Measurements from ENCODE around the gene DPF3. TPM values are rescaled to one million over a fixed set of nuclear protein-coding genes. Genes with fewer than 3 reads are reported as not detected.

The DPF3 gene
- total RNA-seq, 2 experiments from 2014 or later = 0.27 to 0.31 TPM

DNA sequence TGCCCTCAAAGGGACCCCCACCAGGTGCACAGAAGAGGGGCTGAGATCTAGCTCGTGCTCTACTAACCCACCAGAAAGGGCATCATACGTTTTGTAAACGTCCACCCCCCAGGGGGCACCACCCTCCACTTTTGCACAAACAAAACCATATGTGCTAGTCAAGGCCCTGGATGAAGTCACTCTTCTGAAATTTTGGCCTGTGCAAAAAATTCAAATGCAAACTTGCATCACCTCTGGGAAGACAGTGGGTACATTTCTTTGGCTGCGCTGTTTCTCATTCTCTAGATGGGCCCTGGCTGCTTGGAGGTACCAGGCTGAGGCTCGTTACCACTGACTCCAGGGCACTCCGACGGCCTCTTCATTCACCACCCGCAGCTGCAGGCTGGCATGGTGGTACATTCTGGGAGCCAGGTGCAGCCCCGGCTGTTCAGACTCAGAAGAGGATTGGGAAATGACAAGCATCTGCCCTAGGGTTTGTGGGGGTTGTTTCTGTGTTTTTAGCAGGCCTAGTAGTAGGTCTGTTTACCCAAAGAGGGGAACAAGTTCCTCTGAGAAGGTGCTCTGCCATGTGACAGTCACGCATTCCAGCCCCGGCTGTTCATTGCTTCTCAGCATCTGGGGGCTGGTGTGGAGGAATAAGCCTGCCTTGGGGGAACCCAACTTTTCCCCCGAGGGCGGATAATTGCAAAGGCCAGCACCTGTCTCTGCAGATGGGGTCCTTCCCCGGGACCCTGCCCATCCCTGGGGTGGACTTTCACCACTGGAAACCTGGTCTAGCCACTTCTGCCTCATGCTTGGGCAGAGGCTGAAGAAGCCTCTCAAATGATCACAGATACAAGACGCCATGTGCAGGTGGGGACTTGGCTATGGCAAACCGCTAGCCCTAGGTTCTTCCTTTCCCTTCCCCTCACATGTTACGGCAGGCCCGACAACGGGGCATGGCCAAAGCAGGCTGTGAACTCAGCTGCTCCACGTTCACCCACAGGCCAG, 147.6 kb downstream of the DPF3 start:
- Mint-ChIP-seq H3K36me3 (ENCODE audit: low read depth) (no peaks in the 10 kb centered on the region), H3K4me1 (ENCODE audit: low read depth) (no peaks in the 10 kb centered on the region), H3K4me3 (no peak overlapping the region), H3K27me3 (no peaks in the 10 kb centered on the region), H3K9me3 (peaks cover 5% of the 10 kb centered on the region), H3K27ac (no peak overlapping the region)
- TF ChIP-seq, protein P1, sequence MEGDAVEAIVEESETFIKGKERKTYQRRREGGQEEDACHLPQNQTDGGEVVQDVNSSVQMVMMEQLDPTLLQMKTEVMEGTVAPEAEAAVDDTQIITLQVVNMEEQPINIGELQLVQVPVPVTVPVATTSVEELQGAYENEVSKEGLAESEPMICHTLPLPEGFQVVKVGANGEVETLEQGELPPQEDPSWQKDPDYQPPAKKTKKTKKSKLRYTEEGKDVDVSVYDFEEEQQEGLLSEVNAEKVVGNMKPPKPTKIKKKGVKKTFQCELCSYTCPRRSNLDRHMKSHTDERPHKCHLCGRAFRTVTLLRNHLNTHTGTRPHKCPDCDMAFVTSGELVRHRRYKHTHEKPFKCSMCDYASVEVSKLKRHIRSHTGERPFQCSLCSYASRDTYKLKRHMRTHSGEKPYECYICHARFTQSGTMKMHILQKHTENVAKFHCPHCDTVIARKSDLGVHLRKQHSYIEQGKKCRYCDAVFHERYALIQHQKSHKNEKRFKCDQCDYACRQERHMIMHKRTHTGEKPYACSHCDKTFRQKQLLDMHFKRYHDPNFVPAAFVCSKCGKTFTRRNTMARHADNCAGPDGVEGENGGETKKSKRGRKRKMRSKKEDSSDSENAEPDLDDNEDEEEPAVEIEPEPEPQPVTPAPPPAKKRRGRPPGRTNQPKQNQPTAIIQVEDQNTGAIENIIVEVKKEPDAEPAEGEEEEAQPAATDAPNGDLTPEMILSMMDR (IDR thresholded peaks at IDR 0.05) = no peak
- H3K4me3 ChIP-seq (ENCODE audit: low read length) = no peak overlapping the region
- POLR2A ChIA-PET = no interaction called here
- CTCF ChIA-PET = no interaction called here
- H3K27me3 ChIP-seq (ENCODE audit: control insufficient read depth in 1 of 2, insufficient read depth in 2 of 2, low read length in 2 of 2) = no peaks in the 10 kb centered on the region
- H3K36me3 ChIP-seq (ENCODE audit: insufficient read depth, low read length) = no peaks in the 10 kb centered on the region
- H3K27ac ChIP-seq (ENCODE audit: low read depth in 1 of 2, low read length in 2 of 2) = no peak overlapping the region
- DNase-seq (no peak), ATAC-seq (ENCODE audit: poor library complexity) (no peak)
- H3K9me3 ChIP-seq (ENCODE audit: control insufficient read depth in 1 of 2, insufficient read depth in 1 of 2, low read length in 2 of 2) = peaks cover 0 to 7% of the 10 kb centered on the region in 2 experiments
- no peaks in the 10 kb centered on the region for H3K4me1 ChIP-seq (ENCODE audit: insufficient read depth, low read length)
- intact Hi-C loops (cut with DNase I, micrococcal nuclease) = no loop called here

DNA sequence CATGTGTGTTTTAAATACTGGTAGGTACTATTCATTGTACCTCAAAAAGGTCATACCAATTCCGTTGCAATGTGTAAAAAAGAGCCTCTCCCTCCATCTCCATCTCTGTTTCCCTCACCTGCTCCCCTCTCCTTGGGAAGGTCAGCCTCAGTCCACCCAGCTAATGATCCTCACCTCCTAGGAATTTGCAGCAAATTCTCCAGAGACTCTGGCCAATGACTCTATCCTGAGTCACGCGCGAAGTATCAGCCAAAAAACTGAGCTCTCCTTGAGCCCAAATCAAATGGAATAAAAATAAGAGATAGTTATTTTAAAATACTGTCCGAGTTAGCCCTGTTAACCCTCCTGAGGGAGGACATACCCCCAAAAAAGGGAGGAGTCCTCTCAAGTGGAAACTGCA, 148.4 kb downstream of the DPF3 start:
- Histone ChIP-seq H3K9me3 (ENCODE audit: control insufficient read depth in 1 of 2, insufficient read depth in 1 of 2, low read length in 2 of 2) (peaks cover 0 to 7% of the 10 kb centered on the region in 2 experiments), H3K4me3 (ENCODE audit: low read length) (no peak overlapping the region), H3K27ac (ENCODE audit: low read depth in 1 of 2, low read length in 2 of 2) (no peak overlapping the region), H3K36me3 (ENCODE audit: insufficient read depth, low read length) (no peaks in the 10 kb centered on the region), H3K27me3 (ENCODE audit: control insufficient read depth in 1 of 2, insufficient read depth in 2 of 2, low read length in 2 of 2) (no peaks in the 10 kb centered on the region), H3K4me1 (ENCODE audit: insufficient read depth, low read length) (no peaks in the 10 kb centered on the region)
- Mint-ChIP-seq H3K9me3 (peaks cover 5% of the 10 kb centered on the region), H3K27me3 (no peaks in the 10 kb centered on the region), H3K36me3 (ENCODE audit: low read depth) (no peaks in the 10 kb centered on the region), H3K27ac (no peak overlapping the region), H3K4me1 (ENCODE audit: low read depth) (no peaks in the 10 kb centered on the region), H3K4me3 (no peak overlapping the region)
- no peak for DNase-seq
- intact Hi-C loops (cut with DNase I, micrococcal nuclease) = no loop called here
- ChIA-PET POLR2A (no interaction called here), CTCF (no interaction called here)
- TF ChIP-seq, protein P1 (IDR thresholded peaks at IDR 0.05) = no peak
- ATAC-seq (ENCODE audit: poor library complexity) = no peak

DNA sequence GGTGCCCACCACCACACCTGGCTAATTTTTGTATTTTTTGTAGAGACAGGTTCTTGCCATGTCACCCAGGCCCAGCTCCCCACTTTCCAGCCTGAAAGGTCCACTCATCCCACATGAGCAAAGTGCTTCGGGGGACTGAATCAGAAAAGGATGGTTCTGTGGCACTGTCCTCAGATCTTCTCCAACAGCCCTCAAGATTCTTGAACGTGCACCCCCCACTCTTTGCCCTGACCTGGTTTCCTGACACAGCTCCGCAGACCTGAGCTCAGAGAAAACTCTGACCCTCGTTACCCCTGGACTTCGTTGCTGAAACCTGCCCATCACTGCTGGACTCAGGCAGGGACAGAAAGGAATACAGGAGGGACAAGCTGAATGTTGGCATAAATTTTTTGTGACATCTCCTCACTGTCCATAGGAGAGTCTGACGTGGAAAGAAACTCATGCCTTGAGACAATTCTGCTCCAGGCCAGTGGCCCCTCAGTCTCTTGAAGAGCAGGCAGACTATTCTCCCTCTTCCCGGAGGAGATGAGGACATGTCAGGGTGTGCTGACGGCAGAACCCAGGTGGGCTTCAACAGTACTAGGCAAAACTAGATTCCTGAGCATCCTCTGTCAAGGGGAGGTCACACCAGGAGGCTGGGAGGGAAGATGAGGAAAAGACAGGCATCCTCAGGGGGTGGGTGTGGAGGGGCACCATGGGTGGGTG, 149.3 kb downstream of the DPF3 start:
- no peaks in the 10 kb centered on the region for H3K27me3 ChIP-seq (ENCODE audit: control insufficient read depth in 1 of 2, insufficient read depth in 2 of 2, low read length in 2 of 2)
- ATAC-seq (ENCODE audit: poor library complexity) = no peak
- no peak overlapping the region for H3K4me3 ChIP-seq (ENCODE audit: low read length)
- Mint-ChIP-seq H3K9me3 (peaks cover 5% of the 10 kb centered on the region), H3K4me3 (no peak overlapping the region), H3K27ac (no peak overlapping the region), H3K4me1 (ENCODE audit: low read depth) (no peaks in the 10 kb centered on the region), H3K36me3 (ENCODE audit: low read depth) (no peaks in the 10 kb centered on the region), H3K27me3 (no peaks in the 10 kb centered on the region)
- ChIA-PET POLR2A (no interaction called here), CTCF (no interaction called here)
- H3K36me3 ChIP-seq (ENCODE audit: insufficient read depth, low read length) = no peaks in the 10 kb centered on the region
- intact Hi-C loops (cut with DNase I, micrococcal nuclease) = no loop called here
- TF ChIP-seq, protein P1 (IDR thresholded peaks at IDR 0.05) = no peak
- no peak overlapping the region for H3K27ac ChIP-seq (ENCODE audit: low read depth in 1 of 2, low read length in 2 of 2)
- H3K4me1 ChIP-seq (ENCODE audit: insufficient read depth, low read length) = no peaks in the 10 kb centered on the region
- peaks cover 0 to 7% of the 10 kb centered on the region in 2 experiments for H3K9me3 ChIP-seq (ENCODE audit: control insufficient read depth in 1 of 2, insufficient read depth in 1 of 2, low read length in 2 of 2)
- no peak for DNase-seq
